ENCODE data around the gene NRCAM.

- TF ChIP-seq POLR2A (IDR thresholded peaks at IDR 0.05; ENCODE audit: low read length) (no peak), GATA1 (IDR thresholded peaks at IDR 0.05; ENCODE audit: low read depth, low read length) (no peak)
Measured at GRCh38 chr7:108201766-108202165, 254.5 kb downstream of the NRCAM start.
